Motor neuron (in vitro differentiated cells): ENCODE measurements around the gene PATL2. TPM values are rescaled to one million over a fixed set of nuclear protein-coding genes. Genes with fewer than 3 reads are reported as not detected.
"Not testable (repeated sequence)": the region's sequence is repeated elsewhere in the genome, so short reads cannot be mapped to it uniquely, and the experiment has no call there.

Source experiments
- ATAC-seq, 8 experiments: fragments of 200-7000 bp; cut with Tn5 transposase; replicated peaks in 6 of 8; 2 replicates each; pipeline ENCODE4 v1.8.0; 2021; ENCODE audit warnings: mild to moderate bottlenecking in 8 of 8, moderate library complexity in 8 of 8
- H3K27ac ChIP-seq, 2 donors: fragments of 250-450 bp; sonication (Bioruptor Pico); 2 replicates each; pipeline ENCODE4 v1.9.0; 2021; ENCODE audit warnings: antibody characterized with exemption in 2 of 2, mild to moderate bottlenecking in 2 of 2, moderate library complexity in 1 of 2
- H3K4me1 ChIP-seq, 2 donors: fragments of 250-450 bp; sonication (Bioruptor Pico); replicated peaks in 1 of 2; 2 replicates each; pipeline ENCODE4 v1.6.1; 2021; ENCODE audit warnings: antibody characterized with exemption in 2 of 2, mild to moderate bottlenecking in 2 of 2, moderate library complexity in 1 of 2
- H3K4me3 ChIP-seq, 5 donors: fragments of 250-450 bp; sonication (Bioruptor Pico); 2 replicates each; pipeline ENCODE4 v1.9.0; 2021; ENCODE audit warnings: antibody characterized with exemption in 5 of 5, mild to moderate bottlenecking in 5 of 5, moderate library complexity in 4 of 5
- WGBS, 10 experiments: fragments of 450-650 bp; shearing (Covaris generic); methylation state at CpG; one replicate each; pipeline ENCODE4 v1.0.0; 2022; 5-methylcytosine and 5-hydroxymethylcytosine counted together
- in situ Hi-C, 9 experiments: fragments of 400-800 bp; cut with MboI; loops; one replicate each; pipeline ENCODE4 v1.15.0; 2021; ENCODE audit warnings: low sequenced_read_pairs in 9 of 9, low pct_unique_long_range_greater_than_20kb in 2 of 9; ENCODE audit not compliant: unreplicated experiment in 9 of 9
- total RNA-seq, 8 experiments: library from RNA; unstranded; fragments of 300-600 nt; gene quantifications; 2 replicates each; pipeline versions ENCODE4 v1.2.3 to v1.2.4, GENCODE V29; 2022

Gene PATL2
- total RNA-seq, 8 experiments from 2014 or later, result 0.11 to 2.2 (median 0.96) TPM

DNA sequence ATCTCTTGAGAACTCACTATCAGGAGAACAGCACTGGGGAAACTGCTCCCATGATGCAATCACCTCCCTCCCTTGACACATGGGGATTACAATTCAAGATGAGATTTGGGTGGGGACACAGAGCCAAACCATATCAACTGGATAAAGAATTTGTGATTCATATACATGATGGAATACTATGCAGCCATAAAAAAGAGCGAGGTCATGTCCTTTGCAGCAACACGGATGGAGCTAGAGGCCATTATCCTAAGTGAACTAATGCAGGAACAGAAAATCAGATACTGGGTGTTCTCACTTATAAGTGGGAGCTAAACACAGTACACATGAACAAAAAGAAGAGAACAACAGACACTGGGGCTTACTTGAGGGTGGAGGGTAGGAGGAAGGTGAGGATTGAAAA, 64.7 kb downstream of the PATL2 start:
- WGBS, 10 experiments, result 75 to 100% (median 91%) methylated on average over 1 to 2 of the region's 2 CpGs; no CpG with 5 or more reads in 2 of the 10 experiments

DNA sequence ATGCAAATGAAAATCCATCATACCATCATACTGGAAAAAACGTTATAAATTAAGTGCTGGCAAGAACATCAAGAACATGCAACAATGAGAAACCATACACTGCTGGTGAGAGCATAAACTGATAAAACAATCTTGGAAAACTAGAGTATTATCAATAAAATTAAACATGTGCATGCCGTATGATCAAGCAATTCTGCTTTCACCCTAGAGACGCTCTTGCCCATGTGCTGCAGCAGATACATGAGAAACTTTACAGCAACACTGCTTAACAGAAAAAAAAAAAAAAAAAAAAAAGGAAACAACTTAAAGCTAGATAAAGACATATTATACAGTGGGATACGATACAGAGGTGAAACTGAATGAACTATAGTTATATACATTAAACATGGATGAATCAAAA, 69.5 kb downstream of the PATL2 start:
- Histone ChIP-seq H3K4me3 (no peak overlapping the region), H3K4me1 (no peaks in the 10 kb centered on the region), H3K27ac (no peak overlapping the region)
- WGBS, 10 experiments, result 64 to 100% (median 82%) methylated on average over 1 to 4 of the region's 4 CpGs; no CpG with 5 or more reads in 2 of the 10 experiments
- in situ Hi-C loops, result no loop called here
- no peak for ATAC-seq

More for the DNA sequence above, 64.7 kb downstream of the PATL2 start:
- Histone ChIP-seq H3K4me1 (no peaks in the 10 kb centered on the region), H3K4me3 (no peak overlapping the region), H3K27ac (no peak overlapping the region)
- in situ Hi-C loops, result no loop called here
- no peak for ATAC-seq

DNA sequence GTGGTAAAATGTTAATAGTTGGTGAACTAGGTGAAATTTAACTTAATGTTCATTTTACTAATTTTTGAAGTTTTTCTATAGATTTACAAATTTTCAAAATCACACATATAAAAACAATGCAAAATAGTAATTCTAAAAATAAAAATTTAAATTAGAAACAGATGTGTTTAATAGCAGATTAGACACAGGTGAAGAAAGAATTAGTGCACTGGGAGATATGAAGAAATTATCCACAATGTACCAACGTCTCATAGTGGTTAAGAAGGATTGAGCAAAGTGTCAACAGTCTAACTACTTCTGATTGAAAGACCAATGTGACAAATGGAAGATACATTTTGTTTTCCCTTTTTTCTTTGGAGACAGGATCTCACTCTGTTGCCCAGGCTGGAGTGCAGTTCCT, 74.1 kb downstream of the PATL2 start:
- Histone ChIP-seq H3K4me1 (no peaks in the 10 kb centered on the region), H3K4me3 (no peak overlapping the region), H3K27ac (no peak overlapping the region)
- WGBS, 10 experiments, result 76 to 100% (median 82%) methylated on average over 1 of the region's 1 CpG; no CpG with 5 or more reads in 4 of the 10 experiments
- in situ Hi-C loops, result no loop called here
- no peak for ATAC-seq

DNA sequence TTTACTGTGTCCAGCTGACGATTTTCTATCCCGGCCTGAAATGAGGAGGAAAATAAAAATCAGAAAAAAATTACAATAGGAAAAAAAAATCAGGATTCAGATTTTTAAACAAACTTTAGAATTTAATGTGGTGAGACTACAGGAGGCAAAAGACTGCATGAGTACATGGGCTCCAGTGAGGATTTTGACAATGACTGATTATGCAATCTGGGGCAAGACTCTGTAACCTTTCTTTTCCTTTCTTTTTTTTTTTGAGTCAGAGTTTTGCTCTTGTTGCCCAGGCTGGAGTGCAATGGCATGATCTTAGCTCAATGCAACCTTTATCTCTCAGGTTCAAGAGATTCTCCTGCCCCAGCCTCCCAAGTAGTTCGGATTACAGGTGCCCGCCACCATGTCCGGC, 77.5 kb downstream of the PATL2 start:
- no peaks in the 10 kb centered on the region for H3K4me1 ChIP-seq

DNA sequence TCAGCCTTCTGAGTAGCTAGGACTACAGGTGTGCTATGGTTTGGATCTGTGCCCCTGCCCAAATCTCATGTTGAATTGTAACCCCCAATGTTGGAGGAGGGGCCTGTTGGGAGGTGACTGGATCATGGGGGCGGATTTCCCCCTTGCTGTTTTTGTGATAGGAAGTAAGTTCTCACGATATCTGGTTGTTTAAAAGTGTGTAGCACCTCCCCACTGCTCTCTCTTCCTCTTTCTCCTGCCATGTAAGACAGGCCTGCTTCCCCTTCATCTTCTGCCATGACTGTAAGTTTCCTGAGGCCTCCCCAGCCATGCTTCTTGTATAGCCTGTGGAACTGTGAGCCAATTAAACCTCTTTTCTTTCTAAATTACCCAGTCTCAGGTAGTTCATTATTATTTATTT, 85.8 kb downstream of the PATL2 start:
- H3K4me3 ChIP-seq, H3K4me1 ChIP-seq, H3K27ac ChIP-seq, ATAC-seq, in situ Hi-C loops: not testable (repeated sequence)
- WGBS, 10 experiments, result 77 to 100% (median 100%) methylated on average over 1 to 2 of the region's 2 CpGs; no CpG with 5 or more reads in 3 of the 10 experiments

More for the DNA sequence above, 77.5 kb downstream of the PATL2 start:
- H3K4me3 ChIP-seq, result no peak overlapping the region
- in situ Hi-C loops, result no loop called here
- ATAC-seq, result no peak
- WGBS, 10 experiments, result 58 to 100% (median 91%) methylated on average over 1 to 5 of the region's 5 CpGs
- H3K27ac ChIP-seq, result no peak overlapping the region

DNA sequence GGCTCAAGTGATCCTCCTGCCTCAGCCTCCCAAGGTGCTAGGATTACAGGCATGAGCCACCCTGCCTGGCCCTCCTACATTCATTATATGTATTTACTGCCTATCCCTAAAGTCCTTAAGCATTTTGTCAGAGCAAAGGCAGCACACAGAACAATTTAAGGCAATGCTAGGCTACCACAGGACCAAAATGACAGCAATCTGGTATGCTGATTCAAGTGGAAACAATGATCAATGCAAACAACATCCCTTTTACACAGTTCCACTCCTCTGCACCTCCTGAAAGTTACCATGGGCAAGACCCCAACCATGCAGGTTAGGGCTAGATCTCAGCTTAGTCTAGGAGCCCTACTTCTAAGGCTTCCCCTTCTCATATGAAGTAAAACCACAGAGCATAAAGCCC, 87.9 kb downstream of the PATL2 start:
- no peak overlapping the region for H3K27ac ChIP-seq

DNA sequence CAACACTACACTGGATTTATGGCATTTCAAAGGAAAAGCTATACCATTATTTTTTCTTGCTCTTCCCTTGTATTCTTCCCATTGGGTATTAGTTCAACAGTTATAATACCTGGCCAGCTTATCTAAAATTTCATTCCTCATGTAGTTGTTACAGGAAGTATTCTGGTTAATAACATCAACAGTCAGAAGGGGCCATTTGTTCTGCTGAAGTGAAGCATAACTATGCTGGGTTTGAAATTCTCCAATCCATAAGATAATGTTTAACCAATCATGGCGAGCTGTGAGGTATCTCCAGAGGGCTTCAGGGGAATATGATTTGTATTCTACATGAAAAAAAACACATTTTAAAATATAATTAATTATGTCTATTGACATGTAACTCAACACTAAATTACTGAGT, 91.0 kb downstream of the PATL2 start:
- WGBS, 10 experiments, result 55 to 100% (median 94%) methylated on average over 1 of the region's 1 CpG; no CpG with 5 or more reads in 2 of the 10 experiments
- in situ Hi-C loops, result no loop called here
- no peak for ATAC-seq
- no peaks in the 10 kb centered on the region for H3K4me1 ChIP-seq
- no peak overlapping the region for H3K27ac ChIP-seq
- H3K4me3 ChIP-seq, result no peak overlapping the region

More for the DNA sequence above, 87.9 kb downstream of the PATL2 start:
- in situ Hi-C loops, result no loop called here
- no peak for ATAC-seq
- H3K4me1 ChIP-seq, result no peaks in the 10 kb centered on the region
- no peak overlapping the region for H3K4me3 ChIP-seq

DNA sequence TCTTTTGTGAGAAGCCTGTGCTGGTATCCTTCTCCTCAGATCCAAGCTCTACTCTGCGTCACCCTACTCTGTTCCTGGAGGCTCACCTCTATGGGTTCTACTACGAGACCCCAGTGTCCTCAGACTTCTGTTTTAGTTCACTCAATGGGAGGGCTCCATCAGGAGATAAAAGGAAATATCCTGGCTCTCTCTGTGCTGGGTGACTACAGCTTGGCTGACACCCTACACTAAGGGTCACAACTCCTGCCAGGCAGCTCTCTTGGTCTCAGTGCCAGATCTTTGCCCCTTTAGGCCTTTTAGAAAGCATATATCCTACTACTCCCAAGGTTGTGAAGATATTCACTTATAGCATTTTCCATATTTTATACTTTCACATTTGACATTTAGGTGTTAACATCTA, 94.1 kb downstream of the PATL2 start:
- Histone ChIP-seq H3K4me1 (no peaks in the 10 kb centered on the region), H3K4me3 (no peak overlapping the region), H3K27ac (no peak overlapping the region)
- no peak for ATAC-seq
- in situ Hi-C loops, result no loop called here
- 84 to 100% (median 100%) methylated on average over 1 to 2 of the region's 2 CpGs; no CpG with 5 or more reads in 6 of the 10 experiments for WGBS, 10 experiments

Other genes starting within 250 kb of the PATL2 start
- 100 to 1,000 TPM in 1 of 8 experiments, 10 to 100 TPM in 7; 37.5 to 100 (median 54.7) TPM for gene EIF3J, start 174.2 kb downstream of the PATL2 start, total RNA-seq
- 10 to 100 TPM; 31.0 to 91.1 (median 46.6) TPM for gene SPG11, start 47.7 kb downstream of the PATL2 start, total RNA-seq
- 1,000 to 10,000 TPM in 4 of 8 experiments, 100 to 1,000 TPM in 1, 10 to 100 TPM in 3; 27.1 to 8,870 (median 763) TPM for gene B2M, start 194 bp upstream of the PATL2 start, total RNA-seq
- gene TRIM69, start 25.2 kb upstream of the PATL2 start, total RNA-seq, result 10 to 100 TPM; 10.4 to 56.0 (median 17.9) TPM
- under 1 TPM in 1 of 8 experiments, not detected in 7; 0.38 TPM for gene TERB2, start 245.4 kb upstream of the PATL2 start, total RNA-seq